DOHH2 (cell line): ENCODE data around the gene TBCD.
"Not testable (repeated sequence)": the region's sequence is repeated elsewhere in the genome, so short reads cannot be mapped to it uniquely, and the experiment has no call there.

Experiments
- H3F3A ChIP-seq: fragments of 200-600 bp; sonication (generic), shearing (Covaris generic); 2 replicates; pipeline ENCODE4 v1.6.0; 2016; ENCODE audit warnings: antibody characterized with exemption, mild to moderate bottlenecking; ENCODE audit not compliant: control insufficient read depth, insufficient read depth
- H3K27ac ChIP-seq: fragments of 200-600 bp; sonication (generic); 2 replicates; pipeline ENCODE4 v1.5.1; 2014; ENCODE audit warnings: low read depth, mild to moderate bottlenecking, low read length, moderate library complexity
- H3K27me3 ChIP-seq: fragments of 200-600 bp; sonication (generic); 2 replicates; pipeline ENCODE4 v1.6.1; 2014; ENCODE audit warnings: mild to moderate bottlenecking, low read length, mixed read lengths; ENCODE audit not compliant: control insufficient read depth
- H3K36me3 ChIP-seq: fragments of 200-600 bp; sonication (generic); 2 replicates; pipeline ENCODE4 v1.6.1; 2014; ENCODE audit warnings: mild to moderate bottlenecking, low read length, moderate library complexity, mixed read lengths; ENCODE audit not compliant: control insufficient read depth
- H3K4me1 ChIP-seq: fragments of 200-600 bp; sonication (generic); 2 replicates; pipeline ENCODE4 v1.6.1; 2014; ENCODE audit warnings: mild to moderate bottlenecking, low read length, mixed read lengths; ENCODE audit not compliant: control insufficient read depth
- H3K4me2 ChIP-seq: fragments of 200-600 bp; sonication (generic); 2 replicates; pipeline ENCODE4 v1.6.0; 2014; ENCODE audit warnings: mild to moderate bottlenecking, low read length, moderate library complexity
- H3K4me3 ChIP-seq: fragments of 200-600 bp; sonication (generic); 2 replicates; pipeline ENCODE4 v1.5.1; 2014; ENCODE audit warnings: mild to moderate bottlenecking, low read length, mixed read lengths
- H3K79me2 ChIP-seq: fragments of 200-600 bp; sonication (generic); 2 replicates; pipeline ENCODE4 v1.6.1; 2014; ENCODE audit warnings: mild to moderate bottlenecking, low read length, mixed read lengths; ENCODE audit not compliant: control insufficient read depth
- H3K9me2 ChIP-seq: fragments of 200-600 bp; sonication (generic); replicated peaks from 2 replicates; pipeline ENCODE4 v1.6.1; 2014; ENCODE audit warnings: mild to moderate bottlenecking, low read length, mixed read lengths; ENCODE audit not compliant: control insufficient read depth
- H3K9me3 ChIP-seq: fragments of 200-600 bp; sonication (generic); 2 replicates; pipeline ENCODE4 v1.6.1; 2014; ENCODE audit warnings: antibody characterized with exemption, low read length, mixed read lengths; ENCODE audit not compliant: control insufficient read depth, insufficient read depth
- H4K20me1 ChIP-seq: fragments of 200-600 bp; sonication (generic); 2 replicates; pipeline ENCODE4 v1.6.0; 2014; ENCODE audit warnings: low read depth, mild to moderate bottlenecking, antibody characterized with exemption, low read length, moderate library complexity; ENCODE audit not compliant: control insufficient read depth, insufficient read depth
- CTCF ChIP-seq: fragments of 200-600 bp; sonication (generic); IDR thresholded peaks from one replicate; pipeline ENCODE4 v1.5.1; 2014; ENCODE audit warnings: antibody characterized with exemption, mild to moderate bottlenecking, low read depth, low read length; ENCODE audit not compliant: poor library complexity, severe bottlenecking
- EZH2phosphoT487 ChIP-seq: fragments of 200-600 bp; sonication (generic); IDR thresholded peaks from 2 replicates; pipeline ENCODE4 v1.6.1; 2017; ENCODE audit warnings: borderline replicate concordance, mild to moderate bottlenecking, antibody characterized with exemption, low read length, moderate library complexity, mixed read lengths

The TBCD gene

GRCh38 chr17:82740906-82741759 lies 10.7 kb upstream of the TBCD start:
- H3K9me2 ChIP-seq: no peaks in the 10 kb centered on the region
- H3K27me3 ChIP-seq: no peaks in the 10 kb centered on the region
- no peaks in the 10 kb centered on the region for H3F3A ChIP-seq
- H4K20me1 ChIP-seq: no peaks in the 10 kb centered on the region
- TF ChIP-seq EZH2phosphoT487 (no peak), CTCF (no peak)
- H3K79me2 ChIP-seq: no peaks in the 10 kb centered on the region
- H3K4me3 ChIP-seq: no peak overlapping the region
- H3K36me3 ChIP-seq: peaks cover 18% of the 10 kb centered on the region
- no peaks in the 10 kb centered on the region for H3K4me1 ChIP-seq
- H3K9me3 ChIP-seq: peaks cover 17% of the 10 kb centered on the region
- no peak overlapping the region for H3K4me2 ChIP-seq
- no peak overlapping the region for H3K27ac ChIP-seq

- H3K9me2 ChIP-seq: no peaks in the 10 kb centered on the region
These were observed 8.3 kb upstream of the TBCD start for GRCh38 chr17:82743344-82744219.

GRCh38 chr17:82744736-82745135 lies 7.1 kb upstream of the TBCD start:
- H3K4me2 ChIP-seq, H3K27ac ChIP-seq, H3K4me3 ChIP-seq, H3K79me2 ChIP-seq, H4K20me1 ChIP-seq, H3F3A ChIP-seq, H3K27me3 ChIP-seq, H3K9me2 ChIP-seq, H3K4me1 ChIP-seq: not testable (repeated sequence)
- H3K9me3 ChIP-seq: peaks cover 17% of the 10 kb centered on the region
- peaks cover 18% of the 10 kb centered on the region for H3K36me3 ChIP-seq

More at GRCh38 chr17:82743344-82744219, 8.3 kb upstream of the TBCD start:
- H3K9me3 ChIP-seq: peaks cover 17% of the 10 kb centered on the region
- H3K4me1 ChIP-seq: no peaks in the 10 kb centered on the region
- no peak overlapping the region for H3K4me3 ChIP-seq
- TF ChIP-seq CTCF (peak; percentile 17), EZH2phosphoT487 (no peak)
- no peak overlapping the region for H3K27ac ChIP-seq
- no peak overlapping the region for H3K4me2 ChIP-seq
- H3K27me3 ChIP-seq: no peaks in the 10 kb centered on the region
- no peaks in the 10 kb centered on the region for H3K79me2 ChIP-seq
- H3F3A ChIP-seq: no peaks in the 10 kb centered on the region
- H3K36me3 ChIP-seq: peaks cover 18% of the 10 kb centered on the region
- no peaks in the 10 kb centered on the region for H4K20me1 ChIP-seq
